Mammary epithelial cell (primary cell): ENCODE measurements around the gene ZNF547.

Experiments
- EZH2 ChIP-seq: IDR thresholded peaks from 2 replicates; pipeline ENCODE4 v1.6.1; 2012; ENCODE audit warnings: low read length, inconsistent platforms, borderline replicate concordance
- TF ChIP-seq, protein P1 (sequence below), 2 donors: IDR thresholded peaks in 1 of 2; conservative IDR thresholded peaks in 1 of 2; 2 replicates each; pipeline ENCODE4 v1.5.1; 2011 to 2012; ENCODE audit warnings: inconsistent platforms in 2 of 2, low read length in 2 of 2, mild to moderate bottlenecking in 2 of 2, control low read depth in 1 of 2, low read depth in 1 of 2; ENCODE audit not compliant: insufficient read depth in 1 of 2; ENCODE audit errors: extremely low read depth in 1 of 2

DNA sequence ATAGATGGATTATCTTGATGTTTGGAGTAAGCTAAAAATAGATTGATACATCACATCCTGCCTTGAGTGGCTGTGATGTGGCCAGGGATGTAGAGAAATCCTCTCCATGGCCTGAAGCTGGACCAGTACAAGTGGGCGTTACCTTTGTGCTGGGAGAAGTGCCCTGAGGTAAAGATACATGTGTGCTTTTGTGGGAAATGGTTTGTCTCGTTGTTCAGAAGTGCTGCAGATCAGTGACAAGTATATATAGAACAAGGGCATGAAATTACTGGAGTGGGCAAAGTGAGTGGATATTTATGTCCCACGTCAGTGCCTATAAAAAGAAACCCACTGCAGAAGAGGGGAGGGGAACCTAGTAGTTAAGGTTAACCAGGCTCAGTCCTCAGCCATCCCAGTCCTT, 24.5 kb upstream of the ZNF547 start:
- TF ChIP-seq, protein P1, sequence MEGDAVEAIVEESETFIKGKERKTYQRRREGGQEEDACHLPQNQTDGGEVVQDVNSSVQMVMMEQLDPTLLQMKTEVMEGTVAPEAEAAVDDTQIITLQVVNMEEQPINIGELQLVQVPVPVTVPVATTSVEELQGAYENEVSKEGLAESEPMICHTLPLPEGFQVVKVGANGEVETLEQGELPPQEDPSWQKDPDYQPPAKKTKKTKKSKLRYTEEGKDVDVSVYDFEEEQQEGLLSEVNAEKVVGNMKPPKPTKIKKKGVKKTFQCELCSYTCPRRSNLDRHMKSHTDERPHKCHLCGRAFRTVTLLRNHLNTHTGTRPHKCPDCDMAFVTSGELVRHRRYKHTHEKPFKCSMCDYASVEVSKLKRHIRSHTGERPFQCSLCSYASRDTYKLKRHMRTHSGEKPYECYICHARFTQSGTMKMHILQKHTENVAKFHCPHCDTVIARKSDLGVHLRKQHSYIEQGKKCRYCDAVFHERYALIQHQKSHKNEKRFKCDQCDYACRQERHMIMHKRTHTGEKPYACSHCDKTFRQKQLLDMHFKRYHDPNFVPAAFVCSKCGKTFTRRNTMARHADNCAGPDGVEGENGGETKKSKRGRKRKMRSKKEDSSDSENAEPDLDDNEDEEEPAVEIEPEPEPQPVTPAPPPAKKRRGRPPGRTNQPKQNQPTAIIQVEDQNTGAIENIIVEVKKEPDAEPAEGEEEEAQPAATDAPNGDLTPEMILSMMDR (conservative IDR thresholded peaks at IDR 0.05 in 1 of 2, IDR thresholded peaks at IDR 0.05 in 1 of 2; ENCODE audit: extremely low read depth in 1 of 2, insufficient read depth in 1 of 2, low read depth in 1 of 2, low read length in 2 of 2), result no peak
- no peak for TF ChIP-seq EZH2
